Progenitor cell of endocrine pancreas (in vitro differentiated cells): Measurements from ENCODE around the gene UFC1. TPM values are rescaled to one million over a fixed set of nuclear protein-coding genes. Genes with fewer than 3 reads are reported as not detected.

Source experiments
- DNase-seq: peaks from one replicate; pipeline ENCODE4 v3.0.0; 2021; ENCODE audit warnings: low spot score; ENCODE audit not compliant: unreplicated experiment
- H3K27ac Mint-ChIP-seq: 2 replicates; pipeline ENCODE4 v1.8.0; 2021; ENCODE audit warnings: mild to moderate bottlenecking, moderate library complexity, mixed read lengths
- H3K27me3 Mint-ChIP-seq: 2 replicates; pipeline ENCODE4 v1.8.0; 2021; ENCODE audit warnings: mixed read lengths
- H3K36me3 Mint-ChIP-seq: 2 replicates; pipeline ENCODE4 v1.8.0; 2022; ENCODE audit warnings: mixed read lengths; ENCODE audit not compliant: insufficient read depth
- H3K4me1 Mint-ChIP-seq: 2 replicates; pipeline ENCODE4 v1.8.0; 2021; ENCODE audit warnings: low read depth, mixed read lengths
- H3K4me3 Mint-ChIP-seq: 2 replicates; pipeline ENCODE4 v1.8.0; 2021; ENCODE audit warnings: low read depth, mild to moderate bottlenecking, moderate library complexity, mixed read lengths
- H3K9me3 Mint-ChIP-seq: 2 replicates; pipeline ENCODE4 v1.8.0; 2021; ENCODE audit warnings: low read depth, mixed read lengths
- total RNA-seq: library from RNA; stranded (reverse); gene quantifications from 2 replicates; pipeline ENCODE4 v1.2.1, GENCODE V29; 2021
- TF ChIP-seq, protein P1 (sequence below): fragments of 200-600 bp; sonication (generic); IDR thresholded peaks from one replicate; pipeline ENCODE4 v1.5.0; 2021; ENCODE audit warnings: antibody characterized with exemption, mild to moderate bottlenecking; ENCODE audit not compliant: unreplicated experiment

Gene UFC1
- total RNA-seq, 1 donor from 2014 or later: 139 TPM

DNA sequence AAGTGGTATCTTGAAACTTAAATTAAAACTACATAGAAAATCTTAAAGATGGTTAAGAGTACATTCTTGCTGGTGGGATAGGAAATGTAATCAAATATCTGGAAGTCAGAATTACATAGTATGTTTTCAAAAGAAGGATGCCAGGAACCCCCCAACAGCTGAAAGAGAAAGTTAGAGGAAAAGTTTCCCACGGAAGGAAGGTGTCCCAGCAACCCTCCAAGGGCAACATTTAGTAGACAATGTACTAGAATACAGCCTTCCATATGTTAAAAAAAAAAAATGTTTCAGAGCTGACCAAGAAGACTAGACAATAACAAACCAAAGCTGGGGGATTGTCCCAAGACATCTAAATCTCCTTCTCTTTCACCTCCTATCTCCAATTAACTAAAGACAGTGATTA lies 23.5 kb upstream of the UFC1 start:
- TF ChIP-seq, protein P1, sequence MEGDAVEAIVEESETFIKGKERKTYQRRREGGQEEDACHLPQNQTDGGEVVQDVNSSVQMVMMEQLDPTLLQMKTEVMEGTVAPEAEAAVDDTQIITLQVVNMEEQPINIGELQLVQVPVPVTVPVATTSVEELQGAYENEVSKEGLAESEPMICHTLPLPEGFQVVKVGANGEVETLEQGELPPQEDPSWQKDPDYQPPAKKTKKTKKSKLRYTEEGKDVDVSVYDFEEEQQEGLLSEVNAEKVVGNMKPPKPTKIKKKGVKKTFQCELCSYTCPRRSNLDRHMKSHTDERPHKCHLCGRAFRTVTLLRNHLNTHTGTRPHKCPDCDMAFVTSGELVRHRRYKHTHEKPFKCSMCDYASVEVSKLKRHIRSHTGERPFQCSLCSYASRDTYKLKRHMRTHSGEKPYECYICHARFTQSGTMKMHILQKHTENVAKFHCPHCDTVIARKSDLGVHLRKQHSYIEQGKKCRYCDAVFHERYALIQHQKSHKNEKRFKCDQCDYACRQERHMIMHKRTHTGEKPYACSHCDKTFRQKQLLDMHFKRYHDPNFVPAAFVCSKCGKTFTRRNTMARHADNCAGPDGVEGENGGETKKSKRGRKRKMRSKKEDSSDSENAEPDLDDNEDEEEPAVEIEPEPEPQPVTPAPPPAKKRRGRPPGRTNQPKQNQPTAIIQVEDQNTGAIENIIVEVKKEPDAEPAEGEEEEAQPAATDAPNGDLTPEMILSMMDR: no peak
- Mint-ChIP-seq H3K4me1 (peaks cover 28% of the 10 kb centered on the region), H3K27me3 (no peaks in the 10 kb centered on the region), H3K27ac (peak overlapping the region; percentile 73), H3K4me3 (no peak overlapping the region), H3K9me3 (no peaks in the 10 kb centered on the region), H3K36me3 (peaks cover 20% of the 10 kb centered on the region)
- DNase-seq: no peak

DNA sequence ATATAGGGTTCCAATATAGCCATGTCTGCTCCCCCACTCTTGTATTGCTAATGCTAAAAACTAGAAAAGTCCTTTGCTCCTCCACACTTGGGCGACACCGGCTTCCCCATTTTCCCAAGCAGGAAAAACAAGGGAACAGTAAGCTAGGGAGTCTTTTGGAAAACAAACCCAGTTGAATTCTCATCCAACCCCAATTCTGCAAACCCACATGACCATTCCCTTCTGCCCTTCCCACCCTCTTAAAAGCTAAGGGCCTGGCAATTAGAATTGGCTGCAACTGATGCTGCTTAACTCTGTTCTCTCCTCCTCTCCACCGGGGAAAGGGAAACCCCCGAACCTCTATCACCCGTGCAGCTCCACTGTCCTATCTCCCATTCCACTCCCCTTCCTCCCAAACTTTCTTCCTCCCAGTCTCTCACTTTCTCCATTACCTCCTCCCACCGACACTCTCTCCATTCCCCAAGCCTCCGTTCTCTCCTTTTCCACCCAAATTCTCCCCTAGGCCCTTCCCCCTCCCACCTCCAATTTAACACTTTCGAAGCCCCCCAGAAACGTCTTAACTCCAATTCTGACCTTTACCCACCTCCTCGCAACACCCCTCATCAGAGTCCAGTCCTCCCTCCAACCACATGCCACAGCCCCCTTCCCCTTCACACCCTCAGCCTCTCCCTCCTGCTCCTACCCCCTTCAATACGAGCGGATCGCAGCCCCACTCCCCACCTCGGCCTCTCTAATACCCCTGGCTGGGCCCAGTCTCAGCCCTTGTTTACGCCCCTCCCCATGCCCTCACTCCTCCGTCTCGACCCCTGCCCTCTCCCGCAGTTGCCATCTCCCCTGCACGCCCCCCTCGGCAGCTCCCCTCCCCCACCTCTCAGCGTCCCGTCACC lies 22.0 kb upstream of the UFC1 start:
- peak overlapping the region; percentile 90 for H3K27ac Mint-ChIP-seq
- no peak overlapping the region for H3K4me3 Mint-ChIP-seq
- no peak for DNase-seq
- H3K4me1 Mint-ChIP-seq: peaks cover 31% of the 10 kb centered on the region
- no peaks in the 10 kb centered on the region for H3K27me3 Mint-ChIP-seq
- TF ChIP-seq, protein P1: no peak
- peaks cover 13% of the 10 kb centered on the region for H3K36me3 Mint-ChIP-seq
- H3K9me3 Mint-ChIP-seq: no peaks in the 10 kb centered on the region

DNA sequence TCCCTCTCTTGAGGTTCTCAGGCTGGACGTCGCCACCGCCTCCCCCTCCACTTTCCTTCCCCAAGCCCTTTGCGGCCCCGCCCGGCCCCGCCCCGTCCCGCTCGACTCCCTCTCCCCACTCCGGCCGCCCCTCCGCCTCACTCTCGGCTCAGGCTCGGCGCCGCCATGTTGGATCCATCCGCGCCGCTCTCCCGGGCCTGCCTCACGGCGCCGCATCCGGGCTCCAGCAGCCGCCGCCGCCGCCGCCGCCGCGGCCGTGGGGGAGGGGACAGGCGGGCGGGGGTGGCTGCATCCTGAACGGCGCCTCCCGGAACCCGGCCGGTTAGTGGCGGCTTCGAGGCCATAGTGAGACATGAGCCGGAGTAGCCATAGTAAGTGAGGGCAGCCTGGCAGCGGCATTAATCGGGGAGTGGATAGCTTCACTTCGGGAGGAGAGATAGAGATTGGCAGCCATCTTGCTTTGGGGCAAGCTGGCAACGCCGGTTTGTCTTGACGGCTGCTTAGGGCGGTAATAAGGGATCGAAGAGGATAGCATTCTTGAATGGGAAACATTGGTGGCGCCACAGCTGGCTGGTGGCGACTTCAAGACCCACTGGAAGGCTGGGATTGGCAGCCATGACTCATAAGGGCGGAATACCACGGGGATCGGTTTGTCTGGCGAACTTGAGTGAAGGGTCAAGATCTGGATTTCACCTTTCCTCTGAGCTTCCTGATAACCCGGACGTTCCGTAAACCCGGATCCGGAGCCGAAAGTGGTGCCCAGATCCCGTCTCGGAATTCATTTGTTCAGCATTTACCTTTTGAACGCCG lies 21.2 kb upstream of the UFC1 start, which contains the start of gene DEDD:
DEDD (minus strand) TSS at position 258 of the 810 bp plus-strand sequence. CDS start 8,205 bp downstream, outside the sequence.
- Mint-ChIP-seq H3K27me3 (no peaks in the 10 kb centered on the region), H3K27ac (peak within 1 kb of the TSS; percentile 90), H3K9me3 (no peaks in the 10 kb centered on the region), H3K36me3 (peaks cover 8% of the 10 kb centered on the region), H3K4me1 (peaks cover 28% of the 10 kb centered on the region), H3K4me3 (no peak within 1 kb of the TSS)
- TF ChIP-seq, protein P1: no peak
- DNase-seq: peak; percentile 83

DNA sequence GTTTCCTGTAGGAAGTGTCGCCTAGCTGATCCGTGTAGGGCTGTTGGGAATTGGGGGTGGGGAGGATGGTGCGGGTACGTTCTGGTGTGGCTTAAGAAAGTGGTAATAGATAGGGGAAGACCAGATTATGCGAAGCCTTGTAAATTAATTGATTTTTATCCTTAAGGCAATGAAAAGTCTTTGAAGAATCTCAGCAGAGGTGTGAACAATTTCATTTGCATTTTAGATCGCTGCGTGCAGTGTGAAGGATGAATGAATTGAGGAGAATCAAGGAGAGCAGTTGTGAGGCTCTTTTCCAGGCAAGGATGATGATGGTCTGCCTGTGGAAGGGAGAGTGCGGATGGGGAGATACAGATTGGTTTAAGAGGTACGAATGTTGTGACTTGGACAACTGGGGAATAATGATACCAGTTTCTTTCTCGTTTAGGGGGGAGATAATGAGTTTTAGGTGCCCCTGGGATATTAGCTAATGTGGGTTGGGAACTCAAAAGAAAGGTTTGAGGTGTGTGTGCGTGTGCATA lies 20.5 kb upstream of the UFC1 start:
- TF ChIP-seq, protein P1: no peak
- H3K4me3 Mint-ChIP-seq: no peak overlapping the region
- H3K4me1 Mint-ChIP-seq: peaks cover 24% of the 10 kb centered on the region
- H3K27me3 Mint-ChIP-seq: no peaks in the 10 kb centered on the region
- no peak overlapping the region for H3K27ac Mint-ChIP-seq
- H3K36me3 Mint-ChIP-seq: peaks cover 6% of the 10 kb centered on the region
- H3K9me3 Mint-ChIP-seq: no peaks in the 10 kb centered on the region
- DNase-seq: no peak

DNA sequence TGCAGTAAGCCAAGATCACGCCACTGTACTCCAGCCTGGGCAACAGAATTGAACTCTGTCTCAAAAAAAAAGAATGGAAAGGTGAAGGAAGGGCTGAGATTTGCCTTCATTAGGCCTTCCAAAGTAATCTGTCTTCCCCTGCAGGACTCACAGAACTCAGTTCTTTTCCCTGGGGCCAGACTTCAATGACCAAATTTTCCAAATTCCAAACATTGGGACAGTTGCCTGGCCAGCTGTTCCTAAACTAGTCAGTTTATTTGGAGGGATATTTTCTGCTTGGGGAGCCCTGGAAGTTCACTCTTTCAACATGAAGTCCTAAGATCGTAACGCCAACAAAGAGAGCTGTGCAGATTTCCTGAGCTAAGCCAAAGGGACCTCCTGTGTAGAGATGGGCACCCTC lies 15.9 kb upstream of the UFC1 start:
- no peaks in the 10 kb centered on the region for H3K27me3 Mint-ChIP-seq

More for the DNA sequence above, 15.9 kb upstream of the UFC1 start:
- Mint-ChIP-seq H3K4me1 (peaks cover 3% of the 10 kb centered on the region), H3K27ac (no peak overlapping the region), H3K4me3 (no peak overlapping the region), H3K9me3 (no peaks in the 10 kb centered on the region), H3K36me3 (no peaks in the 10 kb centered on the region)
- no peak for DNase-seq
- TF ChIP-seq, protein P1: no peak
